Stimulated activated CD8-positive, alpha-beta memory T cell treated with anti-CD3 and anti-CD28 coated beads, Interleukin-4, amount 100 ng/mL, for 1 hour (primary cell): ENCODE measurements around the gene FOXA1.

ENCODE experiments used
- DNase-seq, 2 donors: peaks; one replicate each; pipeline ENCODE4 v3.0.0-alpha.2; 2020; ENCODE audit warnings: low read depth in 2 of 2, low spot score in 1 of 2

FOXA1 gene

DNA sequence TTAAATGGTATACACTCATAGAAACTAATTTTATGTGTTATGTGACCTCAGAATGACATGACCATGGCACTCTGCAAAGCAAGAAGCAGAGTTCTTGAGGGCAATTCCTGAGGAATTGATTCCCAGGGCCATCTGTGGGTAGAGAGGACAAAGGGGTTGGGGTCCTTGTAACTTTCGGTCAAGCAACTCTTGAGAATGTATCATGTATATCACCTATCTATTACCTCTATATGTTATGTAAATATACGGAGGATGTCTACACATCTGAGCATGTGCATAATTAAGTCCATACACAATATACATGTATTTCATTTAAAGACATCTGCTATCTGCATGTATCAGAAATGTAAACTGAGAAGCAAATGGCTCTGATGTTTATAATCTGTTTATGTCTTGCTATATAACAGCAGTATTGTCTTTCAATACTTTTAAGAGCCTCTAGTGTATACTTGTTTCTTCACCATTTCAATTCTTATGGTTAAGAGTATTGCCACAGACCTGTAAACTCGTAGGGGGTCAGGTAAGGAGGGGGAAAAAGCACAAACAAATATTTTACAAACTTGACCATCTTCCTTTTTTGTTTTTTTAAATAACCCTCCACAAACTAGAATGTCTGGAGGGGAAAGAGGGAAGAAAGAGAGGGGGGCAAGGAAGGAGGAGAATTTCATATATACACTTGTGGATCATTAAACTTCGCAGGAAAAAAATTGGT lies 4.5 kb downstream of the FOXA1 start:
- no peak for DNase-seq

- no peak for DNase-seq
Observed at GRCh38 chr14:37589715-37590427, 5.2 kb downstream of the FOXA1 start.

GRCh38 chr14:37588956-37589714 lies 5.9 kb downstream of the FOXA1 start:
- DNase-seq: no peak

GRCh38 chr14:37588667-37588955 lies 6.4 kb downstream of the FOXA1 start:
- no peak for DNase-seq

- DNase-seq: no peak
Observed at GRCh38 chr14:37587881-37588666, 7.0 kb downstream of the FOXA1 start.

DNA sequence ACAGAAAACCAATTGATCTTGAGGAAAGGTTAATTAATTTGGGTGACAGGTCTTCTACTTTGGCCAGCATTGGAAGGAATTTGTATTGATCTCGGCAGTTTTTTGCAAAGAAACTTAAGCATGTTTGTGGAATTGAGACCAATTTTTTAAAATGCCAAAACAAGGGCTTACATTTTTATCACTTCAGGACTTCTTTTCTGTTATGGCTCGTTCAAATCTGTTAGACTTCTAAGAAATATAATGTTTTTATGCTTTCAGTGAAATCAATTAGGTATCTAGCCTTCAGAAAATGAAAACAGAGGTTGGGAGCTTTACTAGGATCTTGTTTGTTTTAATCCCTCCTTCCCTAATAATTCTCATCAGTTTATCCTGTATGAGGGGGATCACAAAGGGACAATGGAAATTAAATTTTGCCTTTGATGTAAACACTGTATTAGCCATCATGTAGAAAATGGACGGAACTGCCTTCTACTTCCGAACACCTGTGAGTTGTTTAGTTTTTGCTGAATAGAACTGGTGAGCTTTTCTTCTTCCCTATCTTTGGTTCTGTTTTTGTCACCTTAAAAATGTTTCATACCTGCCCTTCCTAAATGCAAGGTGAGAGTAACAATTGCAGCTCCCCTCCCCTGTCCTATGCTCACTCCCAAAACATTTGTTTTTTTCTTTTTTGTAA lies 7.8 kb downstream of the FOXA1 start:
- DNase-seq: no peak

DNA sequence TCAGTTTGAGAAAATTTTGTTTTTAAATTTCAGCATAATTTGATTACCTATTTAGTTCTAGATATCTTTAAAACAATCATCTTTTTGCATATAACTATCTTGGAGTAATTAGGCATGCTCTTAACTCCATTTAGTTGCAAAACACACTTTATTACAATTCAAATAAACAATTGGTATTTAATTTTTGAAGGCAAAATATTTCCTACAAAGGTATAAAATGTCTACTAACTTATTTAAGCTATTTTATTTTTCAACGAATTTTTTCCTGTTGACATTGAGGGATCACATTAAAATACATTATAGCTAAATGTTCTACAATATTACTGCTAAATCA lies 8.3 kb downstream of the FOXA1 start:
- no peak for DNase-seq

DNA sequence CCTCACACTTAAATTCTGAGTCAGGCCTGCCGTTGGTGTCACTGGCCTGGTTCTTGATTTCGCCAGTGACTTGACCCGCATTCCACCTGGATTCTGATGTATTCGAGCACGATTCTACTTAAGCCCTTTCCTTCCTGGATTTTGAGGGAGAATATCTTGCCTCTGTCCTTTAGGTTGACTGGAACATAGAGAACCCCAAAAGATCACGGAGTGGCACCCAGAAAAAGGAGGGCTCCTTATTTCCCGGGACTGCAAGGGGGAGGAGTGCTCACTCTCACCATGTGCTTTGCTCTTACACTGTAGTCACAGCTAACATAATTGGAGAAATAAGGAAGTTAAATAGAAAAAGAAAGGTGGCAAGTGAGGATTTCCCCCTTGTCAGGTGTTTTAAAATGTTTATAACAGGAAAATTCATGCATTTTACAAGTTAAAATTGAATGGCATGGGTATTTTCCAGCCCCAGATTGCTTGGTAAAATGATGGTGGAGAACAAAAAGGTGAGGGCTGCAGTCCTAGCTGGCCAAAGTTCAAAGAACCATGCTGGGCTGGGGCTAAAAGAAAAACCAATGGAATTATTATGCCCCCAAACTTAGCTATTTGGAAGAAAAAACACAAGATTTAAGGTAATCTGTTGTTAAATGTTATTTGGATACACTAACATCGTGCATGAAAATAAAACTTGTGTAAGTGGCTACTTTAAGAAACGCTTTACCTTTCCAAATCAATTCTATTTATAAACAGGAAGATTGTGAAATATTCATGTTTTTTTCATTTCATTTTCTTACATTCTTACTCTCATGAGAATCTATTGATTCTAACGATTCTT lies 8.9 kb downstream of the FOXA1 start:
- no peak for DNase-seq

DNA sequence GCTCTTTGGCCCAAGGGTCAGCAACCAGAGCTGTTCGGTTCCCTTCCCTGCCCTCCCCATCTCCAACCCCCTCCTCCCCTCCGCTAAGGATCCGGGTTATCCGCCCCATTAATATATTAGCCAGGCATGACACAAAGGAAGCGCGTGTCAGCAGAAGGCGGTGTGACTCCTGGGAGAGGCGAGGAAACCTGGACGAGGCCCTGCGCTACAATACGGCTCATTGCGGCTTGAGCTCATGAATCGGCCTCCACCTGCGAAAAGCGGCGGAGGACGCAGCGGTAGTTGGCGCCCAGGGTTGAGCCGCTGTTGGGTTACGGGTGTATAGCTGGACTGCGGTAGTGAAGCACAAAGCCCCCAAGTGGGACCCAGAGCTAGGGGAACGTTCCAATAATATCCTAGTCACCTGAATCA lies 9.9 kb downstream of the FOXA1 start:
- DNase-seq: no peak

GRCh38 chr14:37584211-37585100 lies 10.6 kb downstream of the FOXA1 start:
- no peak for DNase-seq

DNA sequence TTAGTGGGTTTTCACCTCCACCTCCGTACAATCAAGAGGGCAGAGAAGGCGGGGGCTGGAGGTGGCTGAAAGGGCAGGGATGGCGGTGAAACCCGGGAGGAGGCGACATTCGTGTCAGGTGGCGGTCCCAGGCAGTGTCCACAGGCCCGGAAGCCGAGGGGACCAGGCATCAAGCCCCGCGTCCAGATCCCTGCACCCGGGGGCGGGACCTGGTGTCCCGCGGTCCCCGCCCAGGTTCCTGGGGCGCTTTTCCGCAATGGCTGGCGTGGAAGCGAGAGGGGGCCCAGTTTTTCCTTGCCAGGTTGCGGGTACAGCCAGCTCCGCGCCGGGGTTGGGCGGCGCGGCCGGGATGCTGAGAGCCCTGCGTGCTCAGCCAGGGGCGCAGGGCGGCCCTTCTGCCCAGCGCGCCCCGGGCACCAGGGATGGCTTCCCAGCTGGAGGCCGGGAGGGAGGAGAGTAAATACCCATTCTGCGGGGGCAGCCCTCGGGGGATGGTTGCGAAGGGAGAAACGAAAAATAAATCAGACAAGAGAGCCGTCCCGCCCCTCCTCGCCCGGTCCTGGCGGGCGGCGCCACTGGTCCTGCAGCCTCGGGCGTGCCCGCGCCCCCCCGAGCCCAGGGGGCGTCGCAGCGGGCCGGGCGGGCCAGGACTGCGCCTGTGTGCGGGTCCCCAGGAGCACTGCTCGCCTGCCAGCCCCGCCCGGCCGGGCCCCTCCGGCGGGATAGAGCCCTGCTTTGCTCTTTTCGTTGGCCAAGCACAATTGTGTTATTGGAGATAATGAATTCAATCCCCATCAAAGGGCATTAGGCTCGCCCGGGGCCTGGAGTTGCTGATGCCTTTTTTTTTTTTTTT lies 11.5 kb downstream of the FOXA1 start:
- DNase-seq: no peak

DNA sequence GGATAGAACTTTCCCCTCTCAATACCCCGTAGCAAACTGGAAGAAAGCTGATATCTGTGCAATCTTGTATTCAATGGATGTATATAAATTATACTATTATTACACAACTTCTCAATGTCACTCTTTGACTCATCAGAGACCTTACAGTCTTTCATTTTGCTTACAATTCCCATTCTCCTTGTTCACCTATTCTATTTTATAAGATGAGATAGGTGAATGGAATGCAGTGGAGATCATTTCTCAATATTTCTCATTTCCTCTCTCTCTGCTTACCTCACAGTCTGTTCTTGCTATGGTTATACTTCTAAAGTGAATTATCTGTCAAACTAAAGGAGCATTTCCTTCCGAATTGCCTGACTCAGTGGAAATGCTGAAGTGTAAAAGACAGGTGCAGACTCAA lies 14.9 kb downstream of the FOXA1 start:
- no peak for DNase-seq

DNA sequence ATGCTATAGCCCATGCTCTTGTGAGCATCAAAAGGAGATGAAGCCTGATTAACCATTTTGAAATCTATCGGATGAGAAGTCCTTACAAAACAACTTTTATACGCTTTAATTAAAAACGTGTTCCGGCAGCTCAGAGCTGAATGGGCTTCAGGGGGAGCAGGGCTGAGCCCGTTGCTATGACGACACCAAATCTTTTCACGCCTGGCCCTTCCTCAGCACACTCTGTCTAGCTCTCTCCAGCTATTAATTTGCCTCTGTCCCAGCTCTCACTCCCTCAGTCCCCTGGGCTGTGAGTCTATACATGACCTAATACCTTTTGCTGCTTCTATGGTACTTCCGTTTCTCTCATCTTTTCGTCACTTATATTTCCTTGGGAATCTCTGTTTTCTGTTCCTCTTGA lies 15.8 kb downstream of the FOXA1 start:
- DNase-seq: no peak

DNA sequence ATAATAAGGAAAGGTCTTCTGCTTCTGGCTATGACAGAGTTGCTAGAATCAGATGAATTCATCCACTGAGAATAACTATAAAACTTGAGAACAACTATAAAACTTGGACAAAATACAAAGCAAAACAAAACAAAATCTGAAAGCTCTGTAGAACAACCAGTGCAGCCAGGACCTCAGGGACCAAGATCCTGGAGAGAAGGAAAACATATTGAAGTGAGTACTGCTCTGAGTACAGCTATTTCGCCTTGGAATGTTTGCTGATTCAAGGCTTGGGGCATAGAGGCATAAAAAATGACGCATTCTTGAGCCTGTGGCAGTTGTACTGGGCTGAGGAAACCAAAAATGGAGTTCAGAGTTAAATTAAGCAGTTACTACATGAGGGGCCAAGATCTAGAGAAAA lies 21.7 kb downstream of the FOXA1 start:
- DNase-seq: no peak

GRCh38 chr14:37571391-37571790 lies 23.7 kb downstream of the FOXA1 start:
- DNase-seq: no peak

DNA sequence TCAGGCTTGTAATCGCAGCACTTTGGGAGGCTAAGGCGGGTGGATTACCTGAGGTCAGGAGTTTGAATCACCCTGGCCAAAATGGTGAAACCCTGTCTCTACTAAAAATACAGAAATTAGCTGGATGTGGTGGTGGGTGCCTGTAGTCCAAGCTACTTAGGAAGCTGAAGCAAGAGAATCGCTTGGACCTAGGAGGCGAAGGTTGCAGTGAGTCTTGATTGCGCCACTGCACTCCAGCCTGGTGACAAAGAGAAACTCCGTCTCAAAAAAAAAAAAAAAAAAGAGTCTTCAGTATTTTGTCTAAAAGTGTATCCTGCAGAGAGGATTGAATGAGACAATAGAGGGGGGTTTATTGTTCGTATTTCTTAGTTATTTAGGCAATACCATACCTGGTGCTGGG lies 25.3 kb downstream of the FOXA1 start:
- no peak for DNase-seq

- no peak for DNase-seq
Observed at GRCh38 chr14:37566811-37567371, 28.2 kb downstream of the FOXA1 start.

GRCh38 chr14:37565550-37565949 lies 29.5 kb downstream of the FOXA1 start:
- no peak for DNase-seq
